HG03135 (cell line): Measurements from ENCODE around the gene ZNF573.
"Not testable (repeated sequence)": the region's sequence is repeated elsewhere in the genome, so short reads cannot be mapped to it uniquely, and the experiment has no call there.

Experiments
- ATAC-seq: cut with Tn5 transposase; IDR thresholded peaks from one replicate; pipeline ENCODE4 v1.9.1; 2021; ENCODE audit warnings: mild to moderate bottlenecking, moderate library complexity; ENCODE audit not compliant: unreplicated experiment

ZNF573 gene

GRCh38 chr19:37779127-37780005, at the start of gene ZNF573:
ZNF573 (minus strand) TSS chr19:37779586; CDS start chr19:37773729, 5,857 bp downstream.
- peak; percentile 90 for ATAC-seq

GRCh38 chr19:37817180-37817981, 38.0 kb upstream of the ZNF573 start:
- ATAC-seq, result no peak

GRCh38 chr19:37815611-37816010, 36.2 kb upstream of the ZNF573 start:
- ATAC-seq, result not testable (repeated sequence)

GRCh38 chr19:37813340-37813739, 34.0 kb upstream of the ZNF573 start:
- no peak for ATAC-seq

- ATAC-seq, result no peak
Measured at GRCh38 chr19:37809366-37809765, 30.0 kb upstream of the ZNF573 start.

GRCh38 chr19:37803249-37803840, 24.0 kb upstream of the ZNF573 start:
- ATAC-seq, result no peak

- no peak for ATAC-seq
Measured at GRCh38 chr19:37790244-37790925, 11.0 kb upstream of the ZNF573 start.

GRCh38 chr19:37778613-37779126, 716 bp downstream of the ZNF573 start:
- no peak for ATAC-seq

- ATAC-seq, result no peak
Measured at GRCh38 chr19:37770985-37771384, 8.4 kb downstream of the ZNF573 start.

- ATAC-seq, result no peak
Measured at GRCh38 chr19:37763488-37763887, 15.9 kb downstream of the ZNF573 start.

- not testable (repeated sequence) for ATAC-seq
Measured at GRCh38 chr19:37757683-37758082, 21.7 kb downstream of the ZNF573 start.

GRCh38 chr19:37738371-37738770, 41.0 kb downstream of the ZNF573 start:
- no peak for ATAC-seq

- ATAC-seq, result no peak
Measured at GRCh38 chr19:37725181-37725580, 54.2 kb downstream of the ZNF573 start.

- no peak for ATAC-seq
Measured at GRCh38 chr19:37719927-37720265, 59.5 kb downstream of the ZNF573 start.

- ATAC-seq, result peak; percentile 97
Measured at GRCh38 chr19:37719111-37719926, 60.1 kb downstream of the ZNF573 start, which contains the start of gene ZNF607. ZNF607 (minus strand) TSS chr19:37719761; CDS start chr19:37711618, 8,143 bp downstream.

GRCh38 chr19:37718304-37718703, 61.1 kb downstream of the ZNF573 start:
- ATAC-seq, result no peak

GRCh38 chr19:37716140-37716539, 63.2 kb downstream of the ZNF573 start:
- ATAC-seq, result no peak

GRCh38 chr19:37706052-37706605, 73.3 kb downstream of the ZNF573 start:
- ATAC-seq, result no peak

GRCh38 chr19:37699057-37699456, 80.3 kb downstream of the ZNF573 start:
- no peak for ATAC-seq
